ENCODE data around the gene L1TD1.

DNA sequence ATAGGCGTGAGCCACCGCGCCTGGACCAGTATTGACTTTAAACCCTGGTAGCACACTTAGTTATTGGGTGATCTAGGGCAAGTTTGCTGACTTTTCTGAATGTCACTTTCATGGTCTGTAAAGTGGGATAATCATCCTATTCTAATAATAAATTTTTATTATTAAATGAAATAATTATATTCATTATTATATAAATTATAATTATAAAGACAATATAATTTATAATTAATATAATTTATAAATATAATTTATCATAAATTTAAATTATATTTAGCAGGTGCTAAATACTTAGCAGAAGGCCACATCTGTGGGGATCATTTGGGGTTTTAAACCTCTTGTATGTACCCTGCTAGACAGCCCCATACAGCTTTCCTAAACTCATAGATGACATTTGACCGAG, 64.9 kb downstream of the L1TD1 start:
- no peak for TF ChIP-seq POLR2AphosphoS5 (IDR thresholded peaks at IDR 0.05; ENCODE audit: low read depth, low read length)
- TF ChIP-seq, protein P1, sequence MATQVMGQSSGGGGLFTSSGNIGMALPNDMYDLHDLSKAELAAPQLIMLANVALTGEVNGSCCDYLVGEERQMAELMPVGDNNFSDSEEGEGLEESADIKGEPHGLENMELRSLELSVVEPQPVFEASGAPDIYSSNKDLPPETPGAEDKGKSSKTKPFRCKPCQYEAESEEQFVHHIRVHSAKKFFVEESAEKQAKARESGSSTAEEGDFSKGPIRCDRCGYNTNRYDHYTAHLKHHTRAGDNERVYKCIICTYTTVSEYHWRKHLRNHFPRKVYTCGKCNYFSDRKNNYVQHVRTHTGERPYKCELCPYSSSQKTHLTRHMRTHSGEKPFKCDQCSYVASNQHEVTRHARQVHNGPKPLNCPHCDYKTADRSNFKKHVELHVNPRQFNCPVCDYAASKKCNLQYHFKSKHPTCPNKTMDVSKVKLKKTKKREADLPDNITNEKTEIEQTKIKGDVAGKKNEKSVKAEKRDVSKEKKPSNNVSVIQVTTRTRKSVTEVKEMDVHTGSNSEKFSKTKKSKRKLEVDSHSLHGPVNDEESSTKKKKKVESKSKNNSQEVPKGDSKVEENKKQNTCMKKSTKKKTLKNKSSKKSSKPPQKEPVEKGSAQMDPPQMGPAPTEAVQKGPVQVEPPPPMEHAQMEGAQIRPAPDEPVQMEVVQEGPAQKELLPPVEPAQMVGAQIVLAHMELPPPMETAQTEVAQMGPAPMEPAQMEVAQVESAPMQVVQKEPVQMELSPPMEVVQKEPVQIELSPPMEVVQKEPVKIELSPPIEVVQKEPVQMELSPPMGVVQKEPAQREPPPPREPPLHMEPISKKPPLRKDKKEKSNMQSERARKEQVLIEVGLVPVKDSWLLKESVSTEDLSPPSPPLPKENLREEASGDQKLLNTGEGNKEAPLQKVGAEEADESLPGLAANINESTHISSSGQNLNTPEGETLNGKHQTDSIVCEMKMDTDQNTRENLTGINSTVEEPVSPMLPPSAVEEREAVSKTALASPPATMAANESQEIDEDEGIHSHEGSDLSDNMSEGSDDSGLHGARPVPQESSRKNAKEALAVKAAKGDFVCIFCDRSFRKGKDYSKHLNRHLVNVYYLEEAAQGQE (IDR thresholded peaks at IDR 0.05; ENCODE audit: insufficient read depth in 1 of 2, low read depth in 2 of 2, low read length in 2 of 2), result no peak
- no peak for TF ChIP-seq SIN3A (IDR thresholded peaks at IDR 0.05; ENCODE audit: borderline replicate concordance, insufficient read depth, low read length)
- no peak for TF ChIP-seq TAF1 (IDR thresholded peaks at IDR 0.05; ENCODE audit: borderline replicate concordance, insufficient read depth, low read length)
- TF ChIP-seq FOXP2 (optimal IDR thresholded peaks at IDR 0.05; ENCODE audit: borderline replicate concordance, extremely low read depth, extremely low read length, insufficient read depth), result no peak

Data from PFSK-1 (cell line).